GM12891 (cell line): Measurements from ENCODE around the gene PGP.
"Not testable (repeated sequence)": the region's sequence is repeated elsewhere in the genome, so short reads cannot be mapped to it uniquely, and the experiment has no call there.

ENCODE experiments used
- PAX5 ChIP-seq: IDR thresholded peaks from 2 replicates; pipeline ENCODE4 v1.6.1; 2011; ENCODE audit warnings: low read length, moderate library complexity, mild to moderate bottlenecking; ENCODE audit not compliant: insufficient read depth, severe bottlenecking
- POLR2A ChIP-seq: IDR thresholded peaks from 2 replicates; pipeline ENCODE4 v1.6.1; 2011; ENCODE audit warnings: low read depth, low read length, control low read depth
- POLR2AphosphoS5 ChIP-seq: IDR thresholded peaks from 2 replicates; pipeline ENCODE4 v1.6.1; 2011; ENCODE audit warnings: low read depth, low read length, control low read depth

- TF ChIP-seq PAX5, POLR2AphosphoS5, POLR2A: not testable (repeated sequence)
These were observed 48.4 kb upstream of the PGP start for GRCh38 chr16:2263026-2263425.
